GM15510 (cell line): ENCODE data around the gene CSMD2.

Experiments used
- POLR2A ChIP-seq: IDR thresholded peaks from 3 replicates; pipeline ENCODE4 v1.6.1; 2011; ENCODE audit warnings: borderline replicate concordance; ENCODE audit not compliant: insufficient read length; ENCODE audit errors: extremely low read depth

The CSMD2 gene

DNA sequence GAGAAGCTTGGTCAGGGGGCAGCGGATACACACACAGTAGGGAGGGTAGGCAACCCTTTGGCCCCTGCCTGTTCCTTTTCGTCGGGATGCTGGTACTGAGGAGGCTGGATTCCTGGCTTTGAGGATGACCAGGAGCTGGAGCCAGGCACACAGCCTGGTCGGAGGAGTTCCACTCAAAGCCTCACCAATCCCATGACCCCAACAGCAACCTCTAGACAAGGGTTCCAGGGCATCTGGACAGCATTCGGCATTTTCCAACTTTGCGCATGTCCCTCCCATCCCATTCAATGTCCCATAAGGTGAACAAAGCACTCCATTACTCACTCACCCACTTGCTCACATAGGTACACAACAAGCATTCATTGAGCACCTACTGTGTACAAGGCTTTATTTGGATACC is 343.7 kb downstream of the CSMD2 start:
- TF ChIP-seq POLR2A: no peak

DNA sequence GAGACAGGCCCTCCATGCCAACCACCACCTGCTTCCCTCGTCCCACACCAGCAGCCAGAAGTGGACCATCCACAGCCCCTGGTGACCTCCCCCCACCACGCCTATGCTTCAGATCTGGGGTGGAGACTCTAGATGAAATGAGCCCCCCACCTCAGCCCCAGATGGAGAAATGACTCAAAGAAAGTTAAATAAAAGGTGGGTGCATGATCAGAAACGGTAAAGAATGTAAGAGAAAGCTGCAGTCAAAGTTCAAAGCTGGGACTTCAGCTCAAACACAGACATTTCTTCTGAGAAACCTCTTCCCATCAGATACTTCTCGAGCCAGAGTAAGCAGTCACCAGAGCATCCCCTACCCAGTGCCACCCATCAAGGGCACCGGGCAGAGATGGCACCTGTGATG is 344.2 kb downstream of the CSMD2 start:
- no peak for TF ChIP-seq POLR2A

DNA sequence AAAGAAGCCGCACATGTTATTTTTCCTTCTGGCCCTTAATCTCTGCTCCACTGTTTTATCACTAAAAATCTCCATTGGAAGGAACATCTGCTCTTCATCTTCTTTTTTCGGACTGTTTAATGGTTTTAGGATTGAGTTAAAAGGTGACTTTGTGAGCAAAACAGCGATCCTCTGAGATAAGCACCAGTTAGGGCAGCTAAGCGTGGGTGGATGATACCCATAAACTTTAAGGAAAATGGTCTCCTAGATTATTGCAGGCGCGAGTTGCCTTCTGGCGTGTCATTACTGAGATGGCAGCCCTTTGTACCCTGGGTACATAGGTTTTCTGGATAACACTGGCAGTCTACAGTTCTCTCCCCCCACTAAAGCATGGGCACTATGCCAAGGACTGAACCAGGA is 345.1 kb downstream of the CSMD2 start:
- no peak for TF ChIP-seq POLR2A

- TF ChIP-seq POLR2A: no peak
These were observed 345.6 kb downstream of the CSMD2 start for GRCh38 chr1:33819290-33819912.

- TF ChIP-seq POLR2A: no peak
These were observed 347.0 kb downstream of the CSMD2 start for GRCh38 chr1:33818071-33818470.

GRCh38 chr1:33815061-33815460 is 350.0 kb downstream of the CSMD2 start:
- TF ChIP-seq POLR2A: no peak

DNA sequence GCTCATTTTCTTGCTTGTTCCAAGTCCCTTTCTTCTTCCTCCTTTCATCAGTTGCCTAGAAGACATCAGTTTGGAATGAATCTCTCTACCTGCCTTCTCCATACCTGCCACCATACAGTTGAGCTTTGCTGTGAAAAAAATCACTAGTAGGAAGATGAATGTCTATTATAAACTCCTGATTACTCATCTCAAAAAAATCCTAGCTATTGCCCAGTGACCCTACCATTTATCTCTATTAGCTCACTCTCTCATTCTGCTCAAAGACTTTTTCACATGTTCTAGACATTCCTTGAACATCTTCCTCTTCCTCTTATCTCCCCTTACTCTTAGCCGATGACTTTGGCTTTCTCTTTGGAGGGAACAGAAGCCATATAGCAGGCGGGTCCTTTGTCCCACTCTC is 350.9 kb downstream of the CSMD2 start:
- TF ChIP-seq POLR2A: no peak

- TF ChIP-seq POLR2A: no peak
These were observed 354.5 kb downstream of the CSMD2 start for GRCh38 chr1:33810571-33810970.

DNA sequence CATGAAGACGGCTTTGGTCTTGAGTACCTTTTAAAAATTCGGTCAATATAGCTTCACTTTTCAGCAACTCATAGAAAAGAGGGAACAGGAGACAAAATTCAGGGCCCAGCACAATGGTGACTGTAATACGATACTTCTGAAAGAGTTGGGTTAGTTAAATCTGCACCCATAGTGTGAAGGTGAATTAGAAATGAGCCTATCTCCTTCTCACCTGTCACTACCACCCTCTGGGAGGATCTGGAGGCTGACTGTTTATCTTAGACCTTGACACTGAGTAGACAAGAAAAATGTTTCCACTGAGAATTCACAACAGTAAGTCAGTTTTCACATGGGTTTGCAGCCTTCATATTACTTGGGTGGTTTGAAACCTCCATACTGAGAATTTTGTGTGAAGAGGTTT is 359.0 kb downstream of the CSMD2 start:
- TF ChIP-seq POLR2A: no peak

- TF ChIP-seq POLR2A: no peak
These were observed 362.8 kb downstream of the CSMD2 start for GRCh38 chr1:33802268-33802667.

- TF ChIP-seq POLR2A: no peak
These were observed 367.2 kb downstream of the CSMD2 start for GRCh38 chr1:33797849-33798248.

DNA sequence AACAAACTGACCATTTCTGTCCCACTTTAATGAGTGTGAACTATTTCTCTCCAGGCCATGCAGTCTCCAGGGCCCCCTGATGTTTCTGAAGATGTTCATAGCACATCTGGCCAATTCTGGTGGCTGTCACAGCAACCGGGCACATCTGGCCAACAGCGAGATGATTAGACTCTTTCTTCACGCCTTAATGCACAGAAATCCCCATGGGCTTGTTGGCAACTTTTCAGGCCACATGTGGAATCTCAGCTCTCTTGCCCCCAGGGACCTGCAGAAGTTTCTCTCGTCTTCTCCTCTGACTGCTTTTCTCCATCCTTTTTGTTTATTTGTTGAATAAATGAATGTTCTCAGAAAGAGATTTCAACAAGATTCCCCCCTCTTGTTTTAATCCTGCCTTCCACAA is 372.4 kb downstream of the CSMD2 start:
- TF ChIP-seq POLR2A: no peak

DNA sequence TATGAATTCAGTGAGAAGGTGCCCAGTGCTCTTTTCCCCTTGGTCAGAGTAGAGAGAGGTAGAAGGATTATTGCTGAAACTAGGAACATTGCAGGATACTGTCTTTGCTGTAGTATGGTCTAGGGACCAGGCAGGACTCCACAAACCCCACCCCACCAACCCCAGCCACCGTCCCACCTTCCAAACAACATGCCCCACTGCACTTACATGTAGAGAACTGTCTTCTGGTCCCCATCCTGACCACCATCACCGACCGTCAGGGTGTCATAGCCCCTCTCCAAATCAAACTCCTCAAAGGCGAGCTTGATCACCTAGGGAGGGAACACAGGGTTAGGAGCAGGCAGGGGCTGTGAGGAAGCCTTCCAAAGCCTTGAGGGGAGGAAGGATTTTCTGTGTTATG is 372.8 kb downstream of the CSMD2 start:
- no peak for TF ChIP-seq POLR2A

- no peak for TF ChIP-seq POLR2A
These were observed 373.8 kb downstream of the CSMD2 start for GRCh38 chr1:33791251-33791650.

DNA sequence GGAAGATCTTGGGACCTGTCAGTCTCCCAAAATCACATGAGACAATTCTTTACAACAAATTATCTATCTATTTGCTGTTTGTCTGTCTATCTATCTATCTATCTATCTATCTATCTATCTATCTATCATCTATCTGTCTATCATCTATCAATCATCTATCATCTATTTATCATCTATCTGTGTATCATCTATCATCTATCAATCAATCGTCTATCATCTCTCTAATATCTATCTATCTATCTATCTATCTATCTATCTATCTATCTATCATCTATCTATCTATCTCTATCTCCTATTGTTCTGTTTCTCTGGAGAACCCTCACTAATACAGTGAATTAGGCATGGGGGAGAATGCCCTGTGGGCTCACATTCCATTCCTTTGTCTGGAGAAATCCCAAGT is 374.5 kb downstream of the CSMD2 start:
- TF ChIP-seq POLR2A: no peak

GRCh38 chr1:33784876-33785275 is 380.2 kb downstream of the CSMD2 start:
- no peak for TF ChIP-seq POLR2A

- no peak for TF ChIP-seq POLR2A
These were observed 382.3 kb downstream of the CSMD2 start for GRCh38 chr1:33782776-33783175.
